RWPE2 (cell line): ENCODE data around the gene WNT3A.

Experiments
- ATAC-seq: fragments of 200-7000 bp; cut with Tn5 transposase; 3 replicates; pipeline ENCODE4 v1.9.1; 2021; ENCODE audit warnings: low read depth
- DNase-seq: peaks from one replicate; pipeline ENCODE4 v3.0.0-alpha.2; 2020; ENCODE audit warnings: low spot score
- H3K27ac ChIP-seq: fragments of 450-650 bp; 2 replicates; pipeline ENCODE4 v1.5.1; 2017; ENCODE audit warnings: mild to moderate bottlenecking; ENCODE audit not compliant: poor library complexity, severe bottlenecking
- H3K27me3 ChIP-seq: fragments of 250-450 bp; sonication (Bioruptor Pico); 2 replicates; pipeline ENCODE4 v1.5.1; 2021; ENCODE audit warnings: mild to moderate bottlenecking, moderate library complexity; ENCODE audit not compliant: insufficient read depth, poor library complexity, severe bottlenecking
- H3K36me3 ChIP-seq: fragments of 250-450 bp; sonication (Bioruptor Pico); 2 replicates; pipeline ENCODE4 v1.5.1; 2020; ENCODE audit warnings: low read depth, mild to moderate bottlenecking, moderate library complexity
- H3K4me1 ChIP-seq: fragments of 250-450 bp; sonication (Bioruptor Pico); 2 replicates; pipeline ENCODE4 v1.5.1; 2021; ENCODE audit warnings: mild to moderate bottlenecking, moderate library complexity; ENCODE audit not compliant: insufficient read depth, poor library complexity, severe bottlenecking
- H3K4me3 ChIP-seq: fragments of 250-450 bp; sonication (Bioruptor Pico); 2 replicates; pipeline ENCODE4 v1.5.1; 2021; ENCODE audit warnings: mild to moderate bottlenecking, moderate library complexity; ENCODE audit not compliant: severe bottlenecking
- H3K9me3 ChIP-seq: fragments of 250-450 bp; sonication (Bioruptor Pico); 2 replicates; pipeline ENCODE4 v1.5.1; 2021; ENCODE audit warnings: mild to moderate bottlenecking, moderate library complexity; ENCODE audit not compliant: severe bottlenecking
- CTCF ChIP-seq: fragments of 450-650 bp; IDR thresholded peaks from one replicate; pipeline ENCODE4 v1.5.1; 2017; ENCODE audit warnings: mild to moderate bottlenecking, moderate library complexity; ENCODE audit not compliant: poor library complexity, severe bottlenecking

WNT3A gene

GRCh38 chr1:228075801-228076271 lies 69.0 kb downstream of the WNT3A start:
- Histone ChIP-seq H3K27ac (no peak overlapping the region), H3K4me1 (no peaks in the 10 kb centered on the region), H3K4me3 (no peak overlapping the region), H3K9me3 (no peaks in the 10 kb centered on the region), H3K36me3 (no peaks in the 10 kb centered on the region), H3K27me3 (no peaks in the 10 kb centered on the region)
- TF ChIP-seq CTCF, result no peak
- DNase-seq, result no peak
- no peak for ATAC-seq

DNA sequence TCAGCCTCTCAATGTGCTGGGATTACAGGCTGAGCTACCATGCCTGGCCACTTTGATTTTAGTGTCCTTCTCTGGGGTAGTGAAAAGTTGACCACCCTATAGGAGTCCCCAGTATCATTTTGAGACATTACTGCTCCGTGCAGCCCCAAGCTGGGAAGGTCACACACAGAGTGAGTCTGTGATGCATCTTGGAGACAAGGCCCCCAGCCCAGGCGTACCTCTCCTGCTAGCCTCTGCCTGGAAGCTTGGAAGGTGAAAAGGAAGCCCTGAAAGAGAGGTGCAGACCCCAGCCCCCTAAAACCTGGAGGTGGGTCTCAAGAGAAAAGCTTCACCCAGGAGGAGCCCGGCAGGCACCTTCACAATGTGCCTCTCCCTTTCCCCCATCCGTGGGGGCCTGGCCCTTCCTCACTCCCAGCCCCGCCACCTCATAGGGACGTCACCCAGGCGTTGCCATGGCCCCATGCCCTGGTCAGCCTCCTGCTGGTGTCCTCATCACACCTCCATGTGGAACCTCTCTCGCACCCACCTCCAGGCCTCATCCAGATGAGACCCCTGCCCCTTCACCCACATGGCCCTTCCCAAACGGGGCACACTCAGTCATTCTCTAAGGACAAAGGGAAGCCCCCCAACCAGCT lies 70.1 kb downstream of the WNT3A start:
- Histone ChIP-seq H3K36me3 (no peaks in the 10 kb centered on the region), H3K27ac (no peak overlapping the region), H3K27me3 (no peaks in the 10 kb centered on the region), H3K4me1 (no peaks in the 10 kb centered on the region), H3K4me3 (no peak overlapping the region), H3K9me3 (no peaks in the 10 kb centered on the region)
- ATAC-seq (no peak), DNase-seq (no peak)
- no peak for TF ChIP-seq CTCF

- Histone ChIP-seq H3K4me3 (no peak overlapping the region), H3K27ac (no peak overlapping the region), H3K4me1 (no peaks in the 10 kb centered on the region), H3K36me3 (no peaks in the 10 kb centered on the region), H3K27me3 (no peaks in the 10 kb centered on the region), H3K9me3 (no peaks in the 10 kb centered on the region)
- DNase-seq, result no peak
- TF ChIP-seq CTCF, result no peak
- ATAC-seq, result no peak
Measured at GRCh38 chr1:228077565-228078330, 71.0 kb downstream of the WNT3A start.

GRCh38 chr1:228079013-228079412 lies 72.2 kb downstream of the WNT3A start:
- DNase-seq (no peak), ATAC-seq (no peak)
- no peak for TF ChIP-seq CTCF
- Histone ChIP-seq H3K27me3 (no peaks in the 10 kb centered on the region), H3K9me3 (no peaks in the 10 kb centered on the region), H3K36me3 (peaks cover 7% of the 10 kb centered on the region), H3K27ac (no peak overlapping the region), H3K4me1 (no peaks in the 10 kb centered on the region), H3K4me3 (no peak overlapping the region)
